Central memory CD8-positive, alpha-beta T cell (primary cell): ENCODE results near the gene TUBGCP2.
"Not testable (repeated sequence)": the region's sequence is repeated elsewhere in the genome, so short reads cannot be mapped to it uniquely, and the experiment has no call there.

Experiments used
- ATAC-seq: fragments of 150-1000 bp; cut with Tn5 transposase; replicated peaks from 2 replicates; pipeline ENCODE4 v1.10.0; 2022; ENCODE audit warnings: mild to moderate bottlenecking, moderate FRiP score, moderate number of reproducible peaks; ENCODE audit not compliant: poor library complexity, severe bottlenecking; ENCODE audit errors: extremely low read depth
- DNase-seq, 2 donors: peaks; one replicate each; pipeline ENCODE4 v3.0.0; 2021; ENCODE audit warnings: low spot score in 2 of 2
- H3K27ac Mint-ChIP-seq: one replicate; pipeline ENCODE4 v1.8.0; 2022; ENCODE audit warnings: low read depth, mild to moderate bottlenecking, moderate library complexity, mixed read lengths
- H3K27me3 Mint-ChIP-seq: one replicate; pipeline ENCODE4 v1.8.0; 2022; ENCODE audit warnings: mixed read lengths
- H3K36me3 Mint-ChIP-seq: one replicate; pipeline ENCODE4 v1.8.0; 2022; ENCODE audit warnings: mild to moderate bottlenecking, moderate library complexity, mixed read lengths; ENCODE audit not compliant: insufficient read depth
- H3K4me1 Mint-ChIP-seq: one replicate; pipeline ENCODE4 v1.8.0; 2022; ENCODE audit warnings: mixed read lengths
- H3K4me3 Mint-ChIP-seq: one replicate; pipeline ENCODE4 v1.8.0; 2022; ENCODE audit warnings: mild to moderate bottlenecking, moderate library complexity, mixed read lengths
- H3K9me3 Mint-ChIP-seq: one replicate; pipeline ENCODE4 v1.8.0; 2022; ENCODE audit warnings: mixed read lengths

TUBGCP2 gene

GRCh38 chr10:133326223-133326551 lies 17.5 kb upstream of the TUBGCP2 start:
- no peak overlapping the region for H3K27ac Mint-ChIP-seq
- H3K27me3 Mint-ChIP-seq, result peaks cover 33% of the 10 kb centered on the region
- peaks cover 4% of the 10 kb centered on the region for H3K36me3 Mint-ChIP-seq

GRCh38 chr10:133325440-133326222 lies 17.0 kb upstream of the TUBGCP2 start:
- H3K36me3 Mint-ChIP-seq, result peaks cover 1% of the 10 kb centered on the region
- H3K27ac Mint-ChIP-seq, result no peak overlapping the region
- H3K4me3 Mint-ChIP-seq, result peak overlapping the region; percentile 76
- H3K9me3 Mint-ChIP-seq, result no peaks in the 10 kb centered on the region
- H3K27me3 Mint-ChIP-seq, result peaks cover 33% of the 10 kb centered on the region
- no peak for ATAC-seq
- H3K4me1 Mint-ChIP-seq, result peaks cover 5% of the 10 kb centered on the region
- no peak for DNase-seq

More at GRCh38 chr10:133326223-133326551, 17.5 kb upstream of the TUBGCP2 start:
- DNase-seq, result no peak
- peaks cover 5% of the 10 kb centered on the region for H3K4me1 Mint-ChIP-seq
- no peak overlapping the region for H3K4me3 Mint-ChIP-seq
- no peaks in the 10 kb centered on the region for H3K9me3 Mint-ChIP-seq
- no peak for ATAC-seq

DNA sequence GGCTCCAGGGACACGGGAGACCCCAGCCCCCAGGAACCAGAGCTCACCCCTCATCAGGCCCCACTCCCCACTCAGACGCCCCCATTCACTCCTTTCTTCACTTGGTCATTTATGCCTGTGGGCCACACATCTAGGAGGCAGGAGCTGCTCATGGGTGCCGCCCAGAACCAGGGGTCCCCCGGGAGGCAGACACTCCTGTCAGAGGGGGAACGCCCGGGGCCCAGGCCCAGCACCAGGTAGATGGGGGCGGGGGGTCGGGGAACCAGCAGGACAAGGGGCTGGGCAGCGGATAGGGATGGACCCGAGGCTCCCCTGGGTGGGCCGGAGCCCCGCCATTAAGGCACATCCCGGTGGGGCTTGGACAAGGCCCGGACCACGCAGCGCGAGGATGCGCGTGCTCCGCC lies 16.2 kb upstream of the TUBGCP2 start:
- H3K27ac Mint-ChIP-seq, result no peak overlapping the region
- H3K36me3 Mint-ChIP-seq, result peaks cover 1% of the 10 kb centered on the region
- H3K4me1 Mint-ChIP-seq, result peaks cover 3% of the 10 kb centered on the region
- H3K9me3 Mint-ChIP-seq, result no peaks in the 10 kb centered on the region
- peaks cover 33% of the 10 kb centered on the region for H3K27me3 Mint-ChIP-seq
- H3K4me3 Mint-ChIP-seq, result peak overlapping the region; percentile 76
- ATAC-seq (peak; percentile 3), DNase-seq (no peak)

GRCh38 chr10:133324198-133324792 lies 15.6 kb upstream of the TUBGCP2 start:
- Mint-ChIP-seq H3K36me3 (peaks cover 4% of the 10 kb centered on the region), H3K4me1 (peaks cover 3% of the 10 kb centered on the region), H3K27ac (no peak overlapping the region), H3K4me3 (peak overlapping the region; percentile 76), H3K9me3 (no peaks in the 10 kb centered on the region), H3K27me3 (peaks cover 29% of the 10 kb centered on the region)
- peak; percentile 80 for ATAC-seq
- DNase-seq, result peak in 1 of 2 donors; percentile 38

DNA sequence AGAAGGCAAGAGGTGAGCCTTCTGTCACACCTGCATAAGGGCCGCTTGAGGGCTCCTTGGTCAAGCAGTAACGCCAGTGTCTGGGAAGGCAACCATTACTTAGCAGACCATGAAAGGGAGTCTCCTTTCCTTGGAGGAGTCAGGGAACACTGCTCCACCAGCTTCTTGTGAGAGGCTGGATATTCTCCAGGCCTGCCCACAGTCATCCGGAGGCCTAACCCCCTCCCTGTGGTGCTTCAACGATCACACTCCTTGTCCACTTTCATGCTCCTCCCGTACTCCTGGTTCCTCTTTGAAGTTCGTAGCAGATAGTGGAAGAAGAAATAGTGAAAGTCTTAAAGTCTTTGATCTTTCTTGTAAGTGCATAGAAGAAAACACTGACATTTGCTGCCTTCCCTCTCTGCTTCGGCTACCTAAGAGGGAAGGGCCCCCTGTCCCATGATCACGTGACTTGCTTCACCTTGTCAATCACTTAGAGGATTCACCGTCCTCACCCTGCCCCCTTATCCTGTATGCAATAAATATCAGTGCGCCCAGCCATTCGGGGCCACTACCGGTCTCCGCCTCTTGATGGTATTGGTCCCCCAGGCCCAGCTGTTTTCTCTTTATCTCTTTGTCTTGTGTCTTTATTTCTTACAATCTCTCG lies 13.5 kb upstream of the TUBGCP2 start:
- not testable (repeated sequence) for DNase-seq, ATAC-seq, H3K9me3 Mint-ChIP-seq, H3K4me1 Mint-ChIP-seq, H3K27ac Mint-ChIP-seq, H3K4me3 Mint-ChIP-seq, H3K36me3 Mint-ChIP-seq
- peaks cover 16% of the 10 kb centered on the region for H3K27me3 Mint-ChIP-seq

DNA sequence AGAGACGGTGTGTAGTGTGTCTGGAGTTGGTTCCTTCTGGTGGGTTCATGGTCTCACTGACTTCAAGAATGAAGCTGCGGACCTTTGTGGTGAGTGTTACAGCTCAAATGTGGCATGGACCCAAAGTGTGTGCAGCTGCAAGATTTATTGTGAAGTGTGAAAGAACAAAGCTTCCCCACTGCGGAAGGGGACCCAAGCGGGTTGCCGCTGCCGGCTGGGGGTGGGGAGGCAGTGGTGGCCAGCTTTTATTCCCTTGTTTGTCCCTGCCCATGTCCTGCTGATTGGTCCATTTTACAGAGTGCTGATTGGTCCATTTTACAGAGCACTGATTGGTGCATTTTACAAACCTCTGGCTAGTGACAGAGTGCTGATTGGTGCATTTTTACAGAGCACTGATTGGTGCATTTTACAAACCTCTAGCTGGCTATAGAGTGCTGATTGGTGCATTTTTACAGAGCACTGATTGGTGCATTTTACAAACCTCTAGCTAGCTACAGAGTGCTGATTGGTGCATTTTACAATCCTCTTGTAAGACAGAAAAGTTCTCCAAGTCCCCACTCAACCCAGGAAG lies 12.3 kb upstream of the TUBGCP2 start:
- H3K4me1 Mint-ChIP-seq, DNase-seq, H3K27ac Mint-ChIP-seq, H3K4me3 Mint-ChIP-seq, H3K36me3 Mint-ChIP-seq, H3K9me3 Mint-ChIP-seq, H3K27me3 Mint-ChIP-seq, ATAC-seq: not testable (repeated sequence)

GRCh38 chr10:133318494-133319127 lies 9.9 kb upstream of the TUBGCP2 start:
- ATAC-seq (peak; percentile 82), DNase-seq (peak; percentile 50 to 57)
- Mint-ChIP-seq H3K9me3 (no peaks in the 10 kb centered on the region), H3K27me3 (no peaks in the 10 kb centered on the region), H3K4me1 (peaks cover 15% of the 10 kb centered on the region), H3K4me3 (peak overlapping the region; percentile 44), H3K36me3 (peaks cover 2% of the 10 kb centered on the region), H3K27ac (no peak overlapping the region)

- Mint-ChIP-seq H3K27ac (no peak overlapping the region), H3K9me3 (no peaks in the 10 kb centered on the region), H3K27me3 (no peaks in the 10 kb centered on the region), H3K4me1 (peaks cover 15% of the 10 kb centered on the region), H3K4me3 (no peak overlapping the region), H3K36me3 (peaks cover 5% of the 10 kb centered on the region)
- no peak for ATAC-seq
- DNase-seq, result no peak
These were observed 8.1 kb upstream of the TUBGCP2 start for GRCh38 chr10:133316732-133317131.

- no peak overlapping the region for H3K27ac Mint-ChIP-seq
- peaks cover 15% of the 10 kb centered on the region for H3K4me1 Mint-ChIP-seq
- peaks cover 5% of the 10 kb centered on the region for H3K36me3 Mint-ChIP-seq
- no peak overlapping the region for H3K4me3 Mint-ChIP-seq
- DNase-seq, result no peak
- no peaks in the 10 kb centered on the region for H3K9me3 Mint-ChIP-seq
- no peaks in the 10 kb centered on the region for H3K27me3 Mint-ChIP-seq
- no peak for ATAC-seq
These were observed 7.6 kb upstream of the TUBGCP2 start for GRCh38 chr10:133316266-133316665.

- DNase-seq, result no peak
- peaks cover 15% of the 10 kb centered on the region for H3K4me1 Mint-ChIP-seq
- H3K27me3 Mint-ChIP-seq, result no peaks in the 10 kb centered on the region
- no peak overlapping the region for H3K27ac Mint-ChIP-seq
- no peak overlapping the region for H3K4me3 Mint-ChIP-seq
- no peaks in the 10 kb centered on the region for H3K9me3 Mint-ChIP-seq
- H3K36me3 Mint-ChIP-seq, result peaks cover 8% of the 10 kb centered on the region
- no peak for ATAC-seq
These were observed 7.2 kb upstream of the TUBGCP2 start for GRCh38 chr10:133315847-133316246.

DNA sequence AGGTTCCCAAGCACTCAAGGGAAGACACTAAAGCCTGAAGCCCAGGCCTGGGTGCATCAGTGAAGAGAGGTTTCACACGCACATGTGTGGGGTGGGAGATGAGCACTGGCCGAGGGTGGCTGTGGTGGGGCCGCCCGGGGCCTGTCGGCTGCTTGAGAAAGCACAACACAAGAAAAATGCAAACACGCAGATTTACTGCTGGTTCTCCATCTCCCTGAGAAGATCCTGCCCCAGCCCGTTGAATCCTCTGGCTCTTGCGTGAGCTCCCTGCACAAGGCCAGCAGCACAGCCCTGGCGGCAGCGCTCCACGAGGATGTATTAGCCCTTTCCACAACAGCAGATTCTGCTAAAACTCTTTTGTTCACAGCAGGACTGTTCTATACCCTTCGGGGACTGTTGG lies 6.2 kb upstream of the TUBGCP2 start:
- Mint-ChIP-seq H3K27ac (no peak overlapping the region), H3K4me1 (peaks cover 15% of the 10 kb centered on the region), H3K9me3 (no peaks in the 10 kb centered on the region), H3K36me3 (peaks cover 11% of the 10 kb centered on the region), H3K4me3 (no peak overlapping the region), H3K27me3 (no peaks in the 10 kb centered on the region)
- no peak for DNase-seq
- ATAC-seq, result no peak

DNA sequence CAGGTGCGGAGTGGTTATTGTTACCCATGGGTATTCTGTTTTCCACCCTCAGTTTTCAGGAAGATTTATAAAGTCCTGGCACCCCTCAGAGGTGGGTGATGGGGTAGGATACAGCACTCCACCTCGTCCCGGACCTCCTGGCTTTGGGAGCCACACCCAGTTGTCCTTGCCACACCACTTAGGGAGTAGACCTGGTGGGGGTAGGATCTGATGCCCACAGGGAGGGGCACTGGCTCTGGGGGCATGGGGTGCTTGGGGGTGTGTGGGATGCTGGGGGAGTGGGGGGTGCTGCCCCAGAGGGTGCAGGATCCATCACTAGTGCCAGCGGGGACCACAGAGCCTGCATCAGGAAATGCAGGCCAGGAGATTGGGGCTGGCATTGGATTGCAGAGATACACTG lies 4.5 kb upstream of the TUBGCP2 start:
- DNase-seq, result no peak
- Mint-ChIP-seq H3K4me3 (no peak overlapping the region), H3K36me3 (peaks cover 16% of the 10 kb centered on the region), H3K4me1 (peaks cover 11% of the 10 kb centered on the region), H3K27me3 (no peaks in the 10 kb centered on the region), H3K9me3 (no peaks in the 10 kb centered on the region), H3K27ac (no peak overlapping the region)
- ATAC-seq, result no peak
